HL-60 (cell line): Measurements from ENCODE around the gene DHX29.

Experiments used
- CTCF ChIP-seq: IDR thresholded peaks from one replicate; pipeline ENCODE4 v1.5.1; 2011; ENCODE audit warnings: low read length, control low read depth, inconsistent platforms; ENCODE audit not compliant: insufficient read depth
- GABPA ChIP-seq: IDR thresholded peaks from 2 replicates; pipeline ENCODE4 v1.6.1; 2012; ENCODE audit warnings: low read depth
- POLR2AphosphoS5 ChIP-seq: IDR thresholded peaks from 2 replicates; pipeline ENCODE4 v1.6.1; 2012; ENCODE audit warnings: low read depth

- TF ChIP-seq CTCF (no peak), GABPA (no peak), POLR2AphosphoS5 (no peak)
Measured at GRCh38 chr5:55254802-55255201, 52.7 kb downstream of the DHX29 start.
